Stomach (tissue), 4 donors: ENCODE results near the gene SUPT4H1.

Source experiments
- EP300 ChIP-seq: sonication (generic); formaldehyde crosslinking; IDR thresholded peaks from one replicate; pipeline ENCODE4 v1.6.1; 2017; ENCODE audit warnings: antibody characterized with exemption
- POLR2A ChIP-seq, 4 donors: fragments of 450-650 bp; IDR thresholded peaks; one replicate each; pipeline ENCODE4 v1.6.1; 2016; ENCODE audit warnings: antibody characterized with exemption in 4 of 4, control low read depth in 2 of 4, mild to moderate bottlenecking in 1 of 4, moderate library complexity in 1 of 4
- TF ChIP-seq, protein P1 (sequence below), 7 experiments: fragments of 450-650 bp in 4 of 7; fragments of 200-600 bp in 3 of 7; sonication (generic) in 3 of 7; IDR thresholded peaks; one replicate each; pipeline ENCODE4 v1.5.1; 2016 to 2019; ENCODE audit warnings: antibody characterized with exemption in 7 of 7, control low read depth in 2 of 7, mild to moderate bottlenecking in 1 of 7

DNA sequence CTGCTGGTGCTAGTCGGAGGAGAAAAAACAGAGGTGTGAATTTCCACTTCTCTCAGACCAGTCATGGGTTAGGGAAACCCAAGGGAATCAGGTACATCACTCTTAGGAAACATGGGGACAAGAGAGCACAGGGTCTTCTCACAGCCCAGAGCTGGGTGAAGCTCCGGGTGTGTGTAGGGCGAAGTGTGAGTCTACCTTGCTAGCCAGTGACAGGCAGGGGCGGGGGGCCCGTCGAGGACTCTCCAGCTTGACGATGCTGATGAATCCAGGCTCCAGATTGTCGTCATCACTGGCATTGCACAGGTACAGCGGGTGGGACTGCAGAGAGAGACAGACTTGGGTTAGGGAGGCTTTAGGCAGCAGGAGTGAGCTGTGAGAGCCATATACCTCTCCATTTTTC is 18.7 kb upstream of the SUPT4H1 start:
- TF ChIP-seq, protein P1, sequence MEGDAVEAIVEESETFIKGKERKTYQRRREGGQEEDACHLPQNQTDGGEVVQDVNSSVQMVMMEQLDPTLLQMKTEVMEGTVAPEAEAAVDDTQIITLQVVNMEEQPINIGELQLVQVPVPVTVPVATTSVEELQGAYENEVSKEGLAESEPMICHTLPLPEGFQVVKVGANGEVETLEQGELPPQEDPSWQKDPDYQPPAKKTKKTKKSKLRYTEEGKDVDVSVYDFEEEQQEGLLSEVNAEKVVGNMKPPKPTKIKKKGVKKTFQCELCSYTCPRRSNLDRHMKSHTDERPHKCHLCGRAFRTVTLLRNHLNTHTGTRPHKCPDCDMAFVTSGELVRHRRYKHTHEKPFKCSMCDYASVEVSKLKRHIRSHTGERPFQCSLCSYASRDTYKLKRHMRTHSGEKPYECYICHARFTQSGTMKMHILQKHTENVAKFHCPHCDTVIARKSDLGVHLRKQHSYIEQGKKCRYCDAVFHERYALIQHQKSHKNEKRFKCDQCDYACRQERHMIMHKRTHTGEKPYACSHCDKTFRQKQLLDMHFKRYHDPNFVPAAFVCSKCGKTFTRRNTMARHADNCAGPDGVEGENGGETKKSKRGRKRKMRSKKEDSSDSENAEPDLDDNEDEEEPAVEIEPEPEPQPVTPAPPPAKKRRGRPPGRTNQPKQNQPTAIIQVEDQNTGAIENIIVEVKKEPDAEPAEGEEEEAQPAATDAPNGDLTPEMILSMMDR (IDR thresholded peaks at IDR 0.05), result no peak
- TF ChIP-seq EP300, result no peak
- TF ChIP-seq POLR2A (IDR thresholded peaks at IDR 0.05), result no peak
